SK-N-SH (cell line): ENCODE results near the gene RPS6KA2. TPM values are rescaled to one million over a fixed set of nuclear protein-coding genes. Genes with fewer than 3 reads are reported as not detected.

Source experiments
- CTCF ChIA-PET: fragments of 300-600, 350-600 bp; formaldehyde crosslinking; extraction: SDS; loops from one replicate; lab custom pipeline; 2021; lab: Yijun Ruan, JAX
- POLR2A ChIA-PET: fragments of 350-600 bp; sonication (Branson Sonifier 250); formaldehyde crosslinking; extraction: SDS; loops from one replicate; lab custom pipeline; 2020; ENCODE audit warnings: antibody characterized with exemption, inconsistent platforms; lab: Yijun Ruan, JAX
- DNase-seq: peaks from one replicate; pipeline ENCODE4 v3.0.0; 2012
- H2AFZ ChIP-seq: fragments of 200-600 bp; sonication (generic); 2 replicates; pipeline ENCODE4 v1.8.1; 2016; ENCODE audit warnings: antibody characterized with exemption, mild to moderate bottlenecking, low read depth
- H3F3A ChIP-seq: fragments of 200-600 bp; sonication (generic); replicated peaks from 2 replicates; pipeline ENCODE3; 2016; ENCODE audit warnings: antibody characterized with exemption, mild to moderate bottlenecking; ENCODE audit not compliant: insufficient read depth
- H3K27ac ChIP-seq, 2 experiments: fragments of 200-500 bp in 1 of 2; fragments of 200-600 bp in 1 of 2; sonication (Bioruptor generic) in 1 of 2; sonication (generic), shearing (Covaris generic) in 1 of 2; 2 replicates each; pipeline versions ENCODE4 v1.5.1 to v1.6.1; 2014 to 2016; ENCODE audit warnings: low read depth in 2 of 2, inconsistent platforms in 1 of 2, low read length in 1 of 2, mild to moderate bottlenecking in 1 of 2, mixed read lengths in 1 of 2
- H3K27me3 ChIP-seq: fragments of 200-600 bp; sonication (generic), shearing (Covaris generic); 2 replicates; pipeline ENCODE4 v1.6.1; 2016; ENCODE audit warnings: mixed run types; ENCODE audit not compliant: insufficient read depth
- H3K36me3 ChIP-seq, 2 experiments: fragments of 200-500 bp in 1 of 2; fragments of 200-600 bp in 1 of 2; sonication (Bioruptor generic) in 1 of 2; sonication (generic) in 1 of 2; replicated peaks in 1 of 2; 2 replicates each; pipeline versions ENCODE3 to v1.5.1; 2014 to 2016; ENCODE audit warnings: low read length in 1 of 2, mild to moderate bottlenecking in 1 of 2; ENCODE audit not compliant: insufficient read depth in 2 of 2, control insufficient read depth in 1 of 2
- H3K4me1 ChIP-seq, 2 experiments: fragments of 200-500 bp in 1 of 2; fragments of 200-600 bp in 1 of 2; sonication (Bioruptor generic) in 1 of 2; sonication (generic), shearing (Covaris generic) in 1 of 2; 2 replicates each; pipeline versions ENCODE4 v1.5.1 to v1.6.1; 2014 to 2016; ENCODE audit warnings: low read depth in 1 of 2, low read length in 1 of 2, mixed run types in 1 of 2; ENCODE audit not compliant: insufficient read depth in 2 of 2, control insufficient read depth in 1 of 2
- H3K4me2 ChIP-seq: fragments of 200-600 bp; sonication (generic), shearing (Covaris generic); 2 replicates; pipeline ENCODE4 v1.6.1; 2017; ENCODE audit warnings: mixed run types
- H3K4me3 ChIP-seq, 2 experiments: fragments of 200-500 bp in 1 of 2; fragments of 200-600 bp in 1 of 2; sonication (Bioruptor generic) in 1 of 2; sonication (generic), shearing (Covaris generic) in 1 of 2; 2 replicates each; pipeline versions ENCODE4 v1.5.1 to v1.8.1; 2014 to 2016; ENCODE audit warnings: low read depth in 2 of 2, inconsistent platforms in 1 of 2, low read length in 1 of 2, mild to moderate bottlenecking in 1 of 2, mixed read lengths in 1 of 2, moderate library complexity in 1 of 2
- H3K79me2 ChIP-seq: fragments of 200-600 bp; sonication (generic); 2 replicates; pipeline ENCODE4 v1.8.1; 2017; ENCODE audit warnings: mild to moderate bottlenecking; ENCODE audit not compliant: insufficient read depth
- H3K9ac ChIP-seq: fragments of 200-600 bp; sonication (generic); 2 replicates; pipeline ENCODE4 v1.6.1; 2017; ENCODE audit warnings: mixed run types
- H3K9me2 ChIP-seq: fragments of 200-600 bp; sonication (generic); 2 replicates; pipeline ENCODE4 v1.6.1; 2017; ENCODE audit warnings: mixed run types
- H3K9me3 ChIP-seq: fragments of 200-600 bp; sonication (generic); 2 replicates; pipeline ENCODE4 v1.6.1; 2017; ENCODE audit warnings: mixed run types, mild to moderate bottlenecking, moderate library complexity
- H4K20me1 ChIP-seq: fragments of 200-600 bp; sonication (generic); 2 replicates; pipeline ENCODE4 v1.6.1; 2017; ENCODE audit warnings: mild to moderate bottlenecking, mixed run types; ENCODE audit not compliant: insufficient read depth
- CHD2 ChIP-seq: fragments of 150-350 bp; IDR thresholded peaks from 2 replicates; pipeline ENCODE4 v1.6.1; 2018; ENCODE audit warnings: low read length; ENCODE audit not compliant: partially characterized antibody
- ELF1 ChIP-seq: IDR thresholded peaks from 2 replicates; pipeline ENCODE4 v1.4.0; 2012
- EP300 ChIP-seq, 2 experiments: IDR thresholded peaks; 2 replicates each; pipeline versions ENCODE4 v1.4.0 to v1.6.1; 2012; ENCODE audit warnings: borderline replicate concordance in 1 of 2, low read depth in 1 of 2, low read length in 1 of 2
- EZH2phosphoT487 ChIP-seq: fragments of 200-600 bp; sonication (generic); IDR thresholded peaks from 2 replicates; pipeline ENCODE4 v1.6.1; 2017; ENCODE audit warnings: low read depth, mixed run types, mild to moderate bottlenecking, antibody characterized with exemption, moderate library complexity, borderline replicate concordance
- FOSL2 ChIP-seq: IDR thresholded peaks from 2 replicates; pipeline ENCODE4 v1.4.0; 2012; ENCODE audit warnings: low read depth, mild to moderate bottlenecking, moderate library complexity, borderline replicate concordance
- FOXM1 ChIP-seq: IDR thresholded peaks from 2 replicates; pipeline ENCODE4 v1.4.0; 2012; ENCODE audit warnings: low read depth, mild to moderate bottlenecking
- NFIC ChIP-seq: IDR thresholded peaks from 2 replicates; pipeline ENCODE4 v1.4.0; 2012; ENCODE audit warnings: borderline replicate concordance
- PBX3 ChIP-seq: IDR thresholded peaks from 2 replicates; pipeline ENCODE4; 2012
- POLR2AphosphoS5 ChIP-seq: IDR thresholded peaks from 2 replicates; pipeline ENCODE4 v1.6.1; 2012; ENCODE audit warnings: low read depth, low read length
- RCOR1 ChIP-seq: fragments of 150-350 bp; IDR thresholded peaks from 2 replicates; pipeline ENCODE4 v1.6.1; 2017; ENCODE audit warnings: antibody characterized with exemption, low read length
- RFX5 ChIP-seq: IDR thresholded peaks from 2 replicates; pipeline ENCODE4 v1.6.1; 2012; ENCODE audit warnings: mild to moderate bottlenecking, improper control_type of control experiment, low read length
- RXRA ChIP-seq: IDR thresholded peaks from 2 replicates; pipeline ENCODE4 v1.4.0; 2012; ENCODE audit warnings: low read depth, mild to moderate bottlenecking, borderline replicate concordance
- SMC3 ChIP-seq: IDR thresholded peaks from 2 replicates; pipeline ENCODE4 v1.6.1; 2012; ENCODE audit warnings: low read depth, low read length, improper control_type of control experiment
- TCF12 ChIP-seq: IDR thresholded peaks from 2 replicates; pipeline ENCODE4 v1.4.0; 2012
- TEAD4 ChIP-seq: IDR thresholded peaks from 2 replicates; pipeline ENCODE4 v1.4.0; 2012; ENCODE audit warnings: mild to moderate bottlenecking, borderline replicate concordance; ENCODE audit not compliant: insufficient read depth
- ZBTB33 ChIP-seq: IDR thresholded peaks from 2 replicates; pipeline ENCODE4 v1.4.0; 2012; ENCODE audit warnings: low read depth, borderline replicate concordance
- WGBS: methylation state at CpG from one replicate; pipeline ENCODE4 v1.1.6; 2017; ENCODE audit warnings: low lambda C conversion rate; 5-methylcytosine and 5-hydroxymethylcytosine counted together
- polyA plus RNA-seq, 3 experiments: library from polyadenylated mRNA; depleted of rRNA; stranded (reverse); fragments of >200 nt; gene quantifications; 2 replicates each; pipeline ENCODE4 v1.2.3, GENCODE V29; 2012
- TF ChIP-seq, protein P1 (sequence below): IDR thresholded peaks from 2 replicates; pipeline ENCODE4 v1.6.1; 2012; ENCODE audit warnings: mild to moderate bottlenecking, low read depth, low read length, moderate library complexity
- TF ChIP-seq, protein P2 (sequence below): fragments of 150-350 bp; IDR thresholded peaks from 2 replicates; pipeline ENCODE4 v1.6.1; 2016; ENCODE audit warnings: mild to moderate bottlenecking, low read depth, low read length
- TF ChIP-seq, protein P3 (sequence below): IDR thresholded peaks from 2 replicates; pipeline ENCODE4 v1.4.0; 2012; ENCODE audit warnings: low read depth, borderline replicate concordance

Gene RPS6KA2
- polyA plus RNA-seq, 1 of the 3 experiments (the other 2 are of a cell fraction), result 59.5 TPM

- no peak for DNase-seq
- ChIA-PET CTCF (interaction anchor here (0.7 to 1.7 kb wide), 2 partner anchors 368 to 585 kb away, joined by 3 to 4 read pairs; no protein-coding TSS in a partner anchor), POLR2A (no interaction called here)
- Histone ChIP-seq H3K4me3 (no peak overlapping the region), H3K9me3 (no peaks in the 10 kb centered on the region), H3K27me3 (no peaks in the 10 kb centered on the region), H2AFZ (no peak overlapping the region), H3K9ac (no peak overlapping the region), H3K4me1 (peaks cover 0 to 21% of the 10 kb centered on the region in 2 experiments; a peak in 2 of 4 replicates), H4K20me1 (no peaks in the 10 kb centered on the region), H3K79me2 (no peaks in the 10 kb centered on the region), H3K4me2 (no peak overlapping the region), H3F3A (no peaks in the 10 kb centered on the region), H3K27ac (no peak overlapping the region), H3K9me2 (no peaks in the 10 kb centered on the region), H3K36me3 (peaks cover 3 to 21% of the 10 kb centered on the region in 2 experiments)
- TF ChIP-seq RCOR1 (no peak), FOXM1 (no peak), RFX5 (no peak), CHD2 (no peak), RXRA (no peak), EP300 (IDR thresholded peaks at IDR 0.05; ENCODE audit: borderline replicate concordance in 1 of 2, low read depth in 1 of 2, low read length in 1 of 2) (no peak), ZBTB33 (no peak), NFIC (no peak), TCF12 (no peak), TEAD4 (no peak), FOSL2 (no peak), EZH2phosphoT487 (no peak), ELF1 (no peak), PBX3 (no peak), SMC3 (no peak), POLR2AphosphoS5 (no peak)
- TF ChIP-seq, protein P1, sequence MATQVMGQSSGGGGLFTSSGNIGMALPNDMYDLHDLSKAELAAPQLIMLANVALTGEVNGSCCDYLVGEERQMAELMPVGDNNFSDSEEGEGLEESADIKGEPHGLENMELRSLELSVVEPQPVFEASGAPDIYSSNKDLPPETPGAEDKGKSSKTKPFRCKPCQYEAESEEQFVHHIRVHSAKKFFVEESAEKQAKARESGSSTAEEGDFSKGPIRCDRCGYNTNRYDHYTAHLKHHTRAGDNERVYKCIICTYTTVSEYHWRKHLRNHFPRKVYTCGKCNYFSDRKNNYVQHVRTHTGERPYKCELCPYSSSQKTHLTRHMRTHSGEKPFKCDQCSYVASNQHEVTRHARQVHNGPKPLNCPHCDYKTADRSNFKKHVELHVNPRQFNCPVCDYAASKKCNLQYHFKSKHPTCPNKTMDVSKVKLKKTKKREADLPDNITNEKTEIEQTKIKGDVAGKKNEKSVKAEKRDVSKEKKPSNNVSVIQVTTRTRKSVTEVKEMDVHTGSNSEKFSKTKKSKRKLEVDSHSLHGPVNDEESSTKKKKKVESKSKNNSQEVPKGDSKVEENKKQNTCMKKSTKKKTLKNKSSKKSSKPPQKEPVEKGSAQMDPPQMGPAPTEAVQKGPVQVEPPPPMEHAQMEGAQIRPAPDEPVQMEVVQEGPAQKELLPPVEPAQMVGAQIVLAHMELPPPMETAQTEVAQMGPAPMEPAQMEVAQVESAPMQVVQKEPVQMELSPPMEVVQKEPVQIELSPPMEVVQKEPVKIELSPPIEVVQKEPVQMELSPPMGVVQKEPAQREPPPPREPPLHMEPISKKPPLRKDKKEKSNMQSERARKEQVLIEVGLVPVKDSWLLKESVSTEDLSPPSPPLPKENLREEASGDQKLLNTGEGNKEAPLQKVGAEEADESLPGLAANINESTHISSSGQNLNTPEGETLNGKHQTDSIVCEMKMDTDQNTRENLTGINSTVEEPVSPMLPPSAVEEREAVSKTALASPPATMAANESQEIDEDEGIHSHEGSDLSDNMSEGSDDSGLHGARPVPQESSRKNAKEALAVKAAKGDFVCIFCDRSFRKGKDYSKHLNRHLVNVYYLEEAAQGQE, result no peak
- TF ChIP-seq, protein P2, sequence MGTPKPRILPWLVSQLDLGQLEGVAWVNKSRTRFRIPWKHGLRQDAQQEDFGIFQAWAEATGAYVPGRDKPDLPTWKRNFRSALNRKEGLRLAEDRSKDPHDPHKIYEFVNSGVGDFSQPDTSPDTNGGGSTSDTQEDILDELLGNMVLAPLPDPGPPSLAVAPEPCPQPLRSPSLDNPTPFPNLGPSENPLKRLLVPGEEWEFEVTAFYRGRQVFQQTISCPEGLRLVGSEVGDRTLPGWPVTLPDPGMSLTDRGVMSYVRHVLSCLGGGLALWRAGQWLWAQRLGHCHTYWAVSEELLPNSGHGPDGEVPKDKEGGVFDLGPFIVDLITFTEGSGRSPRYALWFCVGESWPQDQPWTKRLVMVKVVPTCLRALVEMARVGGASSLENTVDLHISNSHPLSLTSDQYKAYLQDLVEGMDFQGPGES, result no peak
- TF ChIP-seq, protein P3, sequence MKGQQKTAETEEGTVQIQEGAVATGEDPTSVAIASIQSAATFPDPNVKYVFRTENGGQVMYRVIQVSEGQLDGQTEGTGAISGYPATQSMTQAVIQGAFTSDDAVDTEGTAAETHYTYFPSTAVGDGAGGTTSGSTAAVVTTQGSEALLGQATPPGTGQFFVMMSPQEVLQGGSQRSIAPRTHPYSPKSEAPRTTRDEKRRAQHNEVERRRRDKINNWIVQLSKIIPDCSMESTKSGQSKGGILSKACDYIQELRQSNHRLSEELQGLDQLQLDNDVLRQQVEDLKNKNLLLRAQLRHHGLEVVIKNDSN, result no peak
- WGBS, result 75% methylated on average over 8 of the region's 12 CpGs
These were observed 220.9 kb downstream of the RPS6KA2 start for GRCh38 chr6:166406197-166406596.
